Smooth muscle cell (in vitro differentiated cells): ENCODE results near the gene NFATC4. TPM values are rescaled to one million over a fixed set of nuclear protein-coding genes. Genes with fewer than 3 reads are reported as not detected.

Source experiments
- DNase-seq: peaks from one replicate; lab custom pipeline; 2025; ENCODE audit not compliant: unreplicated experiment; lab: John Stamatoyannopoulos, UW
- H2AFZ ChIP-seq: fragments of 200-600 bp; sonication (generic); 2 replicates; pipeline ENCODE4 v1.6.0; 2016; ENCODE audit warnings: antibody characterized with exemption, low read depth, mild to moderate bottlenecking
- H3F3A ChIP-seq: fragments of 200-600 bp; sonication (generic); 2 replicates; pipeline ENCODE4 v1.6.0; 2017; ENCODE audit warnings: antibody characterized with exemption, low read depth
- H3K27ac ChIP-seq: fragments of 200-600 bp; sonication (generic); 2 replicates; pipeline ENCODE4 v1.5.1; 2016; ENCODE audit warnings: low read depth, mild to moderate bottlenecking
- H3K27me3 ChIP-seq: fragments of 200-600 bp; sonication (generic); 2 replicates; pipeline ENCODE4 v1.6.1; 2016; ENCODE audit warnings: low read depth, mild to moderate bottlenecking
- H3K36me3 ChIP-seq: fragments of 200-600 bp; sonication (generic); 2 replicates; pipeline ENCODE4 v1.5.1; 2016; ENCODE audit warnings: low read depth
- H3K4me1 ChIP-seq: fragments of 200-600 bp; sonication (generic); 2 replicates; pipeline ENCODE4 v1.5.1; 2016; ENCODE audit warnings: low read depth
- H3K4me2 ChIP-seq: fragments of 200-600 bp; sonication (generic); 2 replicates; pipeline ENCODE4 v1.6.0; 2016; ENCODE audit warnings: mild to moderate bottlenecking
- H3K4me3 ChIP-seq: fragments of 200-600 bp; sonication (generic); 2 replicates; pipeline ENCODE4 v1.5.1; 2016; ENCODE audit warnings: mild to moderate bottlenecking
- H3K79me2 ChIP-seq: fragments of 200-600 bp; sonication (generic); 2 replicates; pipeline ENCODE4 v1.6.0; 2016; ENCODE audit warnings: low read depth, mild to moderate bottlenecking
- H3K9ac ChIP-seq: fragments of 200-600 bp; sonication (generic); 2 replicates; pipeline ENCODE4 v1.6.0; 2016; ENCODE audit warnings: low read depth
- H3K9me3 ChIP-seq: fragments of 200-600 bp; sonication (generic); replicated peaks from 2 replicates; pipeline ENCODE4 v1.5.1; 2016; ENCODE audit warnings: low read depth
- H4K20me1 ChIP-seq: fragments of 200-600 bp; sonication (generic); 2 replicates; pipeline ENCODE4 v1.6.0; 2016; ENCODE audit warnings: low read depth
- CTCF ChIP-seq: fragments of 200-600 bp; sonication (generic); IDR thresholded peaks from 2 replicates; pipeline ENCODE4 v1.5.1; 2017; ENCODE audit warnings: borderline replicate concordance, mild to moderate bottlenecking, antibody characterized with exemption; ENCODE audit not compliant: insufficient read depth, poor library complexity, severe bottlenecking
- WGBS: methylation state at CpG from one replicate; pipeline ENCODE4 v1.1.7; 2016; ENCODE audit warnings: low lambda C conversion rate; 5-methylcytosine and 5-hydroxymethylcytosine counted together
- polyA plus RNA-seq: library from polyadenylated mRNA; unstranded; fragments of >200 nt; fragmentation: Nextera tagmentation; extraction: Ambion mirVana; gene quantifications from 2 replicates; pipeline ENCODE4 v1.2.1, GENCODE V29; 2016
- total RNA-seq: library from RNA; depleted of rRNA; stranded (reverse); fragments of >200 nt; gene quantifications from 2 replicates; pipeline ENCODE4 v1.2.3, GENCODE V29; 2014

The NFATC4 gene
- total and polyA plus RNA-seq, 2 experiments from 2014 or later: 44.6 to 84.7 TPM

GRCh38 chr14:24381363-24382063 lies 13.5 kb downstream of the NFATC4 start:
- Histone ChIP-seq H3K79me2 (no peaks in the 10 kb centered on the region), H3K36me3 (no peaks in the 10 kb centered on the region), H3K4me3 (no peak overlapping the region), H3F3A (no peaks in the 10 kb centered on the region), H3K4me1 (no peaks in the 10 kb centered on the region), H3K9ac (no peak overlapping the region), H3K9me3 (no peaks in the 10 kb centered on the region), H3K27ac (no peak overlapping the region), H4K20me1 (no peaks in the 10 kb centered on the region), H2AFZ (no peak overlapping the region), H3K4me2 (no peak overlapping the region), H3K27me3 (no peaks in the 10 kb centered on the region)
- WGBS: 88% methylated on average over 8 of the region's 8 CpGs
- TF ChIP-seq CTCF: no peak
- DNase-seq: no peak

DNA sequence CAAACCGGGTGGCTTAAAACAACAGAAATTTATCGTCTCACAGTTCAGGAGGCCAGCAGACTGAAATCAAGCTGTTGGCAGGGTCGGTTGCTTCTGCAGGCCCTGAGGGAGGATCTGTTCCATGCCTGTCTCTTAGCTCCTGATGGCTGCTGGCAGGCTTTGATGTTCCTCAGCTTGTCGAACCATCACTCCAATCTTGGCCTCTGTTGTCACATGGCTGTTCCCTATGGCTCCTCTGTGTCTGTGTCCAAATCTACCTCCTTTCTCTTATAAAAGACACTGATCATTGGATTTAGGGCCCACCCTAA lies 14.0 kb downstream of the NFATC4 start:
- no peak overlapping the region for H3K4me3 ChIP-seq
- no peaks in the 10 kb centered on the region for H3F3A ChIP-seq
- no peak overlapping the region for H3K27ac ChIP-seq
- no peak overlapping the region for H2AFZ ChIP-seq
- WGBS: 72% methylated on average over 4 of the region's 4 CpGs
- no peaks in the 10 kb centered on the region for H3K4me1 ChIP-seq
- no peaks in the 10 kb centered on the region for H3K36me3 ChIP-seq
- TF ChIP-seq CTCF: no peak
- no peak overlapping the region for H3K4me2 ChIP-seq
- no peaks in the 10 kb centered on the region for H4K20me1 ChIP-seq
- no peaks in the 10 kb centered on the region for H3K9me3 ChIP-seq
- H3K9ac ChIP-seq: no peak overlapping the region
- no peaks in the 10 kb centered on the region for H3K79me2 ChIP-seq
- DNase-seq: no peak
- H3K27me3 ChIP-seq: no peaks in the 10 kb centered on the region

GRCh38 chr14:24384169-24384568 lies 16.2 kb downstream of the NFATC4 start:
- H3K27me3 ChIP-seq: no peaks in the 10 kb centered on the region
- H3K36me3 ChIP-seq: no peaks in the 10 kb centered on the region
- no peaks in the 10 kb centered on the region for H4K20me1 ChIP-seq
- H3K9me3 ChIP-seq: no peaks in the 10 kb centered on the region
- H3K9ac ChIP-seq: no peak overlapping the region
- no peak overlapping the region for H2AFZ ChIP-seq
- TF ChIP-seq CTCF: no peak
- H3K79me2 ChIP-seq: no peaks in the 10 kb centered on the region
- no peak overlapping the region for H3K4me2 ChIP-seq
- H3K4me1 ChIP-seq: no peaks in the 10 kb centered on the region
- 96% methylated on average over 4 of the region's 4 CpGs for WGBS
- DNase-seq: no peak
- peaks cover 7% of the 10 kb centered on the region for H3F3A ChIP-seq
- H3K27ac ChIP-seq: no peak overlapping the region
- H3K4me3 ChIP-seq: no peak overlapping the region

DNA sequence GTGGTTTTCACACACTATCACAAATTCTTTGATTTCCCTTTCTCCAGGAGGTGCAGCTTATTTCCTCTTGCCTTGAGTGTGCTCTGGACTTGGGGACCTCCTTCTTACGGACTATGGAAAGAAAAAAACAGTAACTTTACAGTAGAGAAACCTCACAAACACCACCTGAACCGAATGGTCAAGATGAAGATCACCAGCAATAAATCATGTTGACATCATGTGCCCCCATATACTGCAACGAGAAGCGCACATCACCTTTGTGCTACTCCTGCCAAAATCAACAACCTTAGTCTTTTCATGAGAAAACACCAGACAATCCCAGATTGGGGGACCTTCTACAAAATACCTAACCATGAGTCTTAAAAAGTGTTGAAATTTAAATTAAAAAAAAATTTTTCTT lies 17.5 kb downstream of the NFATC4 start:
- H2AFZ ChIP-seq: no peak overlapping the region
- H4K20me1 ChIP-seq: no peaks in the 10 kb centered on the region
- no peaks in the 10 kb centered on the region for H3K4me1 ChIP-seq
- no peak overlapping the region for H3K9ac ChIP-seq
- H3K79me2 ChIP-seq: no peaks in the 10 kb centered on the region
- no peak for DNase-seq
- no peak overlapping the region for H3K27ac ChIP-seq
- peaks cover 10% of the 10 kb centered on the region for H3F3A ChIP-seq
- H3K36me3 ChIP-seq: no peaks in the 10 kb centered on the region
- no peaks in the 10 kb centered on the region for H3K27me3 ChIP-seq
- H3K9me3 ChIP-seq: no peaks in the 10 kb centered on the region
- H3K4me3 ChIP-seq: no peak overlapping the region
- WGBS: 88% methylated on average over 4 of the region's 4 CpGs
- no peak for TF ChIP-seq CTCF
- H3K4me2 ChIP-seq: no peak overlapping the region
